OCI-LY3 (cell line): ENCODE data around the gene NSG1.

ENCODE experiments used
- EZH2phosphoT487 ChIP-seq: fragments of 200-600 bp; shearing (Covaris generic); IDR thresholded peaks from 2 replicates; pipeline ENCODE4 v1.6.1; 2018; ENCODE audit warnings: antibody characterized with exemption, mixed run types, low read depth
- TF ChIP-seq, protein P1 (sequence below): fragments of 200-600, 300-600 bp; sonication (generic); IDR thresholded peaks from 2 replicates; pipeline ENCODE4 v1.5.1; 2014; ENCODE audit warnings: antibody characterized with exemption, low read length, low read depth

DNA sequence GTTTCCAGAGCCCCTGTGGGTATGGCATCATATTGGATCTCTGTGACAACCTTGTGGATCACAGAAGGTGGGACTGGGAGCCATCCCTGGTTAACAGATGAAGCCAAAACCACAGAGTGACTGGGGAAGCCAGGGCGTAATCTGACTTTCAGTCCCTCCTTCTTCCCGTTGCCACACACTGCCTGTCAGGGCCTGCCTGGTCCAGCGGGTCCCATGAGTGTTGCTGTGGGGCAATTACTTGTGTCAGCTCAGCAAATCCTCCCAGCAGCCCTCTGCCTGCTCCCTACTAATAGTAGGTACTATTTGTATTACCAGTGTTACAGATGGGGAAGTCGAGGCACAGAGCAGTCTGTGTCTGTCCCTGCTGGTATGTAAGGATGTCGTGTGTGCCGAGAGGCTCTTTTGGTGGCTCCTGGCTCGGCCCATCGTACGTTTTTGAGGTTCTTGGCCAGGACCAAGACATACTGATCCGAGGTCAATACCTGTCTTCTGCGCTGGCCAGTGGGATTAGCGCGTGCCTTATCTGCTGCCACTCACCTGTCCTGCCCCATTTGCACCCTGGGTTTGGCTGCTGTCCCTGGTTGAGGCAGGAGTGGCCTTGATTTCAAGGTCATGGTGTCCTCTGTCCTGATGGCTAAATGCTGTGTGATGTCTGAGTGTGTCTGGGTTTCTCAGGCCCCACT is 5.7 kb downstream of the NSG1 start:
- TF ChIP-seq, protein P1, sequence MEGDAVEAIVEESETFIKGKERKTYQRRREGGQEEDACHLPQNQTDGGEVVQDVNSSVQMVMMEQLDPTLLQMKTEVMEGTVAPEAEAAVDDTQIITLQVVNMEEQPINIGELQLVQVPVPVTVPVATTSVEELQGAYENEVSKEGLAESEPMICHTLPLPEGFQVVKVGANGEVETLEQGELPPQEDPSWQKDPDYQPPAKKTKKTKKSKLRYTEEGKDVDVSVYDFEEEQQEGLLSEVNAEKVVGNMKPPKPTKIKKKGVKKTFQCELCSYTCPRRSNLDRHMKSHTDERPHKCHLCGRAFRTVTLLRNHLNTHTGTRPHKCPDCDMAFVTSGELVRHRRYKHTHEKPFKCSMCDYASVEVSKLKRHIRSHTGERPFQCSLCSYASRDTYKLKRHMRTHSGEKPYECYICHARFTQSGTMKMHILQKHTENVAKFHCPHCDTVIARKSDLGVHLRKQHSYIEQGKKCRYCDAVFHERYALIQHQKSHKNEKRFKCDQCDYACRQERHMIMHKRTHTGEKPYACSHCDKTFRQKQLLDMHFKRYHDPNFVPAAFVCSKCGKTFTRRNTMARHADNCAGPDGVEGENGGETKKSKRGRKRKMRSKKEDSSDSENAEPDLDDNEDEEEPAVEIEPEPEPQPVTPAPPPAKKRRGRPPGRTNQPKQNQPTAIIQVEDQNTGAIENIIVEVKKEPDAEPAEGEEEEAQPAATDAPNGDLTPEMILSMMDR = no peak
- no peak for TF ChIP-seq EZH2phosphoT487
